Prostate gland (tissue), 2 donors: ENCODE results near the gene RNF217.

ENCODE experiments used
- POLR2A ChIP-seq: fragments of 450-650 bp; IDR thresholded peaks from one replicate; pipeline ENCODE4 v1.6.1; 2016; ENCODE audit warnings: antibody characterized with exemption, mild to moderate bottlenecking
- TF ChIP-seq, protein P1 (sequence below), 4 experiments: fragments of 200-600 bp in 2 of 4; fragments of 450-650 bp in 2 of 4; sonication (generic) in 2 of 4; IDR thresholded peaks; 1 replicate in 3 of 4; 2 replicates in 1 of 4; pipeline ENCODE4 v1.5.1; 2016 to 2019; ENCODE audit warnings: antibody characterized with exemption in 4 of 4, mild to moderate bottlenecking in 2 of 4, moderate library complexity in 2 of 4

DNA sequence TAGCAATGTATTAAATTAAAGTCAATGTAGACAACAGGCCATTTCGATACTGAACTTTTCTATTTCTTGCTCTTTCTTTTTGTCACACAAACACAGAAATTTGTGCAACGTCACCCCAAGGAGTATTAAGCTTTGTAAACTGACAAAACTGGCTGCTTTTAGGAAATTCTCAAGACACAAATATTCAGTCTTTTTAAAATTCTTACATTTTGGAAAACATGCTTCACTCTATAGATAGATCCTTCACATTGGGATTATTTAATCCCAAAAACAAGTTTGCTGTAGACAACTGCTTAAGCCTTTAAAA is 121.4 kb downstream of the RNF217 start:
- TF ChIP-seq POLR2A, result no peak
- TF ChIP-seq, protein P1, sequence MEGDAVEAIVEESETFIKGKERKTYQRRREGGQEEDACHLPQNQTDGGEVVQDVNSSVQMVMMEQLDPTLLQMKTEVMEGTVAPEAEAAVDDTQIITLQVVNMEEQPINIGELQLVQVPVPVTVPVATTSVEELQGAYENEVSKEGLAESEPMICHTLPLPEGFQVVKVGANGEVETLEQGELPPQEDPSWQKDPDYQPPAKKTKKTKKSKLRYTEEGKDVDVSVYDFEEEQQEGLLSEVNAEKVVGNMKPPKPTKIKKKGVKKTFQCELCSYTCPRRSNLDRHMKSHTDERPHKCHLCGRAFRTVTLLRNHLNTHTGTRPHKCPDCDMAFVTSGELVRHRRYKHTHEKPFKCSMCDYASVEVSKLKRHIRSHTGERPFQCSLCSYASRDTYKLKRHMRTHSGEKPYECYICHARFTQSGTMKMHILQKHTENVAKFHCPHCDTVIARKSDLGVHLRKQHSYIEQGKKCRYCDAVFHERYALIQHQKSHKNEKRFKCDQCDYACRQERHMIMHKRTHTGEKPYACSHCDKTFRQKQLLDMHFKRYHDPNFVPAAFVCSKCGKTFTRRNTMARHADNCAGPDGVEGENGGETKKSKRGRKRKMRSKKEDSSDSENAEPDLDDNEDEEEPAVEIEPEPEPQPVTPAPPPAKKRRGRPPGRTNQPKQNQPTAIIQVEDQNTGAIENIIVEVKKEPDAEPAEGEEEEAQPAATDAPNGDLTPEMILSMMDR (IDR thresholded peaks at IDR 0.05), result no peak
